GM19025 (cell line): ENCODE data around the gene SCARB1.
"Not testable (repeated sequence)": the region's sequence is repeated elsewhere in the genome, so short reads cannot be mapped to it uniquely, and the experiment has no call there.

Experiments
- ATAC-seq: cut with Tn5 transposase; IDR thresholded peaks from one replicate; pipeline ENCODE4 v1.9.1; 2021; ENCODE audit warnings: mild to moderate bottlenecking, low read depth, moderate library complexity; ENCODE audit not compliant: unreplicated experiment

Gene SCARB1

DNA sequence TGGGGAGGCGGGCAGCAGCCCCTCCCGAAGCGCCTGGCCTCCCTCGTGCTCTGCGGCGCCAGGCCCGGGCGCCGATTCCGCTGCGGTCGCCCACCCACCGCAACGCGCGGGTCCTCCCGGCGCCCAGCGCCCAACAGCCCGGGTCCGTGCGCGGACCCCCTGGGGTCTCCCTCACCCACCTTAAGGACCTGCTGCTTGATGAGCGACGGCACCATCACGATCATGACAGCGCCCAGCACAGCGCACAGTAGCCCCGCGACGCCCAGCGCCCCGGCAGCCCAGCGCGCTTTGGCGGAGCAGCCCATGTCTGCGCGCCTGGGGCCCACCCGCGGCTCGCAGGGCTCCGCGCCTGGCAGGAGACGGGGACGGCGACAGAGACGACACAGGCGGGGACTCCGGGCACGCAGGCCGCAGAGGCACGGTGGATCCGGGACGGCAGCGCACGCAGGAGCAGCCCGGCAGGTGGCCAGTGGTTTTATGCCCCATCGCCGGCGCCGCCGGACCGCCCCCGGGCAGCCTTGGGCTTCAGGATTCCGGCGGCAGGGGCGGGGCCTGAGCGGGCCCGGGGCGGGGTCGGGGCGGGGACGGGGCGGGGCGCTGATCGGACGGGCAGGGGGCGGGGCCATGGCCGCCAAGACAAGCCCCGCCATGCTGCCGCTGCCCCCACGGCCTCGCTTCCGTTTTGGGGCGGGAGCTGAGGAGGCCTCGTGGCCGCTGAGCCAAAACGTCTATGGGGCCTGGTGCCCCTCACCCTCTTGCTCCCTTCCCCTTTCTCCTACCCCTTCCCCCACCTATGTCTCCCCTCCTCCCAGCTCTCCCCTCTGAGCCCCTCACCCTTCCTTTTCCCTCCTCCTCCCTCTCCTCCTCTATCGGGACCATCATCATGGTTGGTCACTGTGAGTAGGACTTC, at the start of gene SCARB1:
Gene SCARB1, minus strand, starts transcription at position 449 of the 910 bp plus-strand sequence. Its CDS starts 144 bp downstream, at position 305.
- ATAC-seq: peak; percentile 68

- not testable (repeated sequence) for ATAC-seq
Observed at GRCh38 chr12:124912529-124913287, 49.0 kb upstream of the SCARB1 start.

DNA sequence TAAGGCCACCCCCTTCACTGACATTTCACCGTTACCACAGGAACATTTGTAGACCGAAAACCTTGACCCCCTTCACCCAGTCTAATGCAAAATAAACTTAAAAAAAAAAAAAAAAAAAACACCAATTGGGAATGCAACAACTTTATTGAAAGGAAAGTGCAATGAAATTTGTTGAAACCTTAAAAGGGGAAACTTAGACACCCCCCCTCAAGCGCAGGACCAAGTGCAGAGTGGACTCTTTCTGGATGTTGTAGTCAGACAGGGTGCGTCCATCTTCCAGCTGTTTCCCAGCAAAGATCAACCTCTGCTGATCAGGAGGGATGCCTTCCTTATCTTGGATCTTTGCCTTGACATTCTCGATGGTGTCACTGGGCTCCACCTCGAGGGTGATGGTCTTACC, 47.9 kb upstream of the SCARB1 start:
- ATAC-seq: not testable (repeated sequence)

- no peak for ATAC-seq
Observed at GRCh38 chr12:124910561-124911478, 47.2 kb upstream of the SCARB1 start.

- no peak for ATAC-seq
Observed at GRCh38 chr12:124909831-124910560, 46.3 kb upstream of the SCARB1 start.

- ATAC-seq: peak; percentile 41
Observed at GRCh38 chr12:124906606-124907261, 43.1 kb upstream of the SCARB1 start.

- no peak for ATAC-seq
Observed at GRCh38 chr12:124904306-124905098, 40.8 kb upstream of the SCARB1 start.

DNA sequence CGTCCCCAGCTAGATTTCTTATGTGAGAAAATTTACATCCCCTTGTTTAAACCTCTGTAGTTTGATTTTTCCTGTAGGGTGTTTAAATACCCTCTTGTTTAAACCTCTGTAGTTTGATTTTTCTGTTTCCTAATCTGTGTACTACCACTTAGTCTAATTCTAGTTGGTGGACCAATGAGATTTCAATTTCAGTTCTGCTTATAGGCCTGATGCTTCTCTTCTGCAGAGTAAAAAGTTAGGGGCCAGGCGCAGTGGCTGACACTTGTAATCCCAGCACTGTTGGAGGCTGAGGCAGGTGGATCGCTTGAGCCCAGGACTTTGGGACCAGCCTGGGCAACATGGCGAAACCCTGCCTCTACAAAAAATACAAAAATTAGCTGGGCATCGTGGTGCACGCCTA, 39.3 kb upstream of the SCARB1 start:
- ATAC-seq: peak; percentile 37

- no peak for ATAC-seq
Observed at GRCh38 chr12:124901003-124901402, 37.3 kb upstream of the SCARB1 start.

- ATAC-seq: not testable (repeated sequence)
Observed at GRCh38 chr12:124900345-124900795, 36.7 kb upstream of the SCARB1 start.

- no peak for ATAC-seq
Observed at GRCh38 chr12:124898923-124899294, 35.2 kb upstream of the SCARB1 start.

DNA sequence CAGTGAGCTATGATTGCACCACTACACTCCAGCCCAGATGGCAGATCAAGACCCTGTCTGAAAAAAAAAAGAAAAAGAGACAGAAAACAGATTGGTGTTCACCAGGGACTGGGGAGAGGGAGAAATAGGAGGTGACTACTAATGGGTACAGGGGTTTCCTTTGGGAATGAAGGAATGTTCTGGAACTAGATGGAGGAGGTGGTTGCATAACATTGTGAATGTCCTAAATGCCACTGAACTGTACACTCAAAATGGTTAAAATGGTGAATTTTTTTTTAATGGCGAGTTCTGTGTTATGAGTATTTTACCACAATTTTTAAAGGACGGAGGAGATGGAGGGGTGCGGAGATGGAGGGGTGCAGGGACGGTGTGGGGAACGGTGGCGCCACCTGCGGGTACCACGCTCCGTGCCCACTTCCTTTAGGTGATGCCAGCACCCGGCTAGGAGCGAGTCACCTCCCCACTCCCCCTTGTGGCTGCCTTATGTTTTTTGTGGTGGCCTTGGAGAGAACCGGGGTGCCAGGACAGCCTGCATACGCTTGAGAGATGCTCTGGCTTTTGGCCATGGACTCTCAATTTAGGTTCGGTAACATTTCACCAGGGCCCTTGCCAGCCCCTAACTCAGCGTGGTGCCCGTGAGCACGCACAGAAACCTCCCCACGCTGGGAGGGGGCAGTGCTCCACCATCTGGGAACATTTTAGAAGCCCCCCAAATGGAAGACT, 34.7 kb upstream of the SCARB1 start:
- ATAC-seq: no peak

GRCh38 chr12:124896461-124896860, 32.8 kb upstream of the SCARB1 start:
- ATAC-seq: no peak

GRCh38 chr12:124893792-124894516, 30.3 kb upstream of the SCARB1 start:
- peak; percentile 55 for ATAC-seq

DNA sequence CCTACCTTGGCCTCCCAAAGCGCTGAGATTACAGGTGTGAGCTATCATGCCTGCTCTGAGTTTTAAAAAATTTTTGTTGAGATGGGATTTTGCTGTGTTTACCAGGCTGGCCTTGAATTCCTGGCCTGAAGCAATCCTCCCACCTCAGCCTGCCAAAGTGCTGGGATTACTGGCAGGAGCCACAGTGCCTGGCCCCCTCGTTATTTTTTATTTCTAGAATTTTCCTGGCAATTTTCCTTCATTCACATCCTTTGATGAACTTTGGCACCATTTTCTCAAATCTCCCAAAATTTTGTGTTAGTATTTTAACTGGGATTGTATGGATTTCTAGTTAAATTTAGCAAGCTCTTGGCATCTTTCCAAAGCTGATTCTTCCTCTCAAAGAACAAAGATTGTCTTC, 24.6 kb upstream of the SCARB1 start:
- ATAC-seq: no peak

DNA sequence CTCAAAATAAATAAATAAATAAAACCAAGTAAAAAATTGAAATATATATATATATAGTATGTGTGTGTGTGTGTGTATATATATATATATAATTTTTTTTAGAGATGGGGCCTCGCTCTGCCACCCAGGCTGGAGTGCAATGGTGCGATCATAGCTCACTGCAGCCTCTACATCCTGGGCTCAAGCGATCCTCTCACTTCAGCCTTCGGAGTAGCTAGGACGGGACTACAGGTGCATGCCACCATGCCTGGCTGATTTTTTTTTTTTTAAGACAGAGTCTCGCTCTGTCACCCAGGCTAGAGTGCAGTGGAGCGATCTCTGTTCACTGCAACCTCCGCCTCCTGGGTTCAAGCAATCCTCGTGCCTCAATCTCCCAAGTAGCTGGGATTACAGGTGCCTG, 24.1 kb upstream of the SCARB1 start:
- not testable (repeated sequence) for ATAC-seq
